HEK293T (cell line): ENCODE results near the gene CELF4.

ENCODE experiments used
- BHLHE40 ChIP-seq: fragments of 450-650 bp; IDR thresholded peaks from 2 replicates; pipeline ENCODE4 v1.6.1; 2016; ENCODE audit warnings: mild to moderate bottlenecking, moderate library complexity, borderline replicate concordance
- ELF4 ChIP-seq: fragments of 450-650 bp; IDR thresholded peaks from 2 replicates; pipeline ENCODE4 v1.6.1; 2017; ENCODE audit warnings: antibody characterized with exemption
- FOXA1 ChIP-seq: fragments of 450-650 bp; IDR thresholded peaks from 2 replicates; pipeline ENCODE4 v1.6.1; 2016; ENCODE audit warnings: mild to moderate bottlenecking
- FOXK2 ChIP-seq: fragments of 450-650 bp; IDR thresholded peaks from 2 replicates; pipeline ENCODE4 v1.6.1; 2016; ENCODE audit warnings: mild to moderate bottlenecking
- HDGF ChIP-seq: fragments of 450-650 bp; IDR thresholded peaks from 2 replicates; pipeline ENCODE4 v1.6.1; 2017; ENCODE audit warnings: antibody characterized with exemption, borderline replicate concordance
- L3MBTL2 ChIP-seq: fragments of 450-650 bp; conservative IDR thresholded peaks from 2 replicates; pipeline ENCODE4 v1.6.1; 2016; ENCODE audit warnings: mild to moderate bottlenecking
- NFRKB ChIP-seq: fragments of 450-650 bp; IDR thresholded peaks from 2 replicates; pipeline ENCODE4 v1.6.1; 2016; ENCODE audit warnings: mild to moderate bottlenecking, moderate library complexity
- SP1 ChIP-seq: fragments of 450-650 bp; IDR thresholded peaks from 2 replicates; pipeline ENCODE4 v1.6.1; 2017
- SUZ12 ChIP-seq: fragments of 450-650 bp; IDR thresholded peaks from 2 replicates; pipeline ENCODE4 v1.6.1; 2016; ENCODE audit warnings: mild to moderate bottlenecking
- TARDBP ChIP-seq: fragments of 450-650 bp; IDR thresholded peaks from 2 replicates; pipeline ENCODE4 v1.6.1; 2016
- TF ChIP-seq, protein P1 (sequence below): fragments of 450-650 bp; IDR thresholded peaks from 2 replicates; pipeline ENCODE4 v1.6.1; 2016

DNA sequence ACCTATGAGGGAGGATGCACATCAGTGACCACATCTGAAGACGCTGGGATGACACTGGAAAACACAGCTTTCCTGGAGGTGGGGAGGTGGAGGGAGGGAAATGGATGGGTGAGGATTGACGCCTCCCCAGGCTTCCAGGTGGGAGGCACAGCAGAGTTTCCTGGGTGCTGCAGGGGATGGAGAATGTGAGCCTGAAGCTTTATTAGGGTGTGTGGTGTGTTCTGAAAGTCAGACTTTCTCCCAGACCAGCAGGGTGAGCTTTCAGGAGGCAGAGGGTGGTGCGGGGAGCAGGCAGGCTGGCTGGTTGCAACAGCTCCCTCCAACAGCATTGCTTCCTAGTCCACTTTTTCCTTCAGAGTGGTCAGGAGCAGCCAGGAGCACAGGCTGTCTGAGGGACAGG lies 263.1 kb downstream of the CELF4 start:
- TF ChIP-seq SP1 (no peak), BHLHE40 (no peak), L3MBTL2 (no peak), SUZ12 (no peak), NFRKB (no peak), ELF4 (no peak), FOXK2 (no peak), FOXA1 (no peak), TARDBP (no peak), HDGF (no peak)
- TF ChIP-seq, protein P1, sequence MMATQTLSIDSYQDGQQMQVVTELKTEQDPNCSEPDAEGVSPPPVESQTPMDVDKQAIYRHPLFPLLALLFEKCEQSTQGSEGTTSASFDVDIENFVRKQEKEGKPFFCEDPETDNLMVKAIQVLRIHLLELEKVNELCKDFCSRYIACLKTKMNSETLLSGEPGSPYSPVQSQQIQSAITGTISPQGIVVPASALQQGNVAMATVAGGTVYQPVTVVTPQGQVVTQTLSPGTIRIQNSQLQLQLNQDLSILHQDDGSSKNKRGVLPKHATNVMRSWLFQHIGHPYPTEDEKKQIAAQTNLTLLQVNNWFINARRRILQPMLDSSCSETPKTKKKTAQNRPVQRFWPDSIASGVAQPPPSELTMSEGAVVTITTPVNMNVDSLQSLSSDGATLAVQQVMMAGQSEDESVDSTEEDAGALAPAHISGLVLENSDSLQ: no peak
